ENCODE measurements around the gene CCDC7.
"Not testable (repeated sequence)": the region's sequence is repeated elsewhere in the genome, so short reads cannot be mapped to it uniquely, and the experiment has no call there.

The CCDC7 gene

GRCh38 chr10:32459051-32459698 lies 13.2 kb downstream of the CCDC7 start:
- DNase-seq: no peak

DNA sequence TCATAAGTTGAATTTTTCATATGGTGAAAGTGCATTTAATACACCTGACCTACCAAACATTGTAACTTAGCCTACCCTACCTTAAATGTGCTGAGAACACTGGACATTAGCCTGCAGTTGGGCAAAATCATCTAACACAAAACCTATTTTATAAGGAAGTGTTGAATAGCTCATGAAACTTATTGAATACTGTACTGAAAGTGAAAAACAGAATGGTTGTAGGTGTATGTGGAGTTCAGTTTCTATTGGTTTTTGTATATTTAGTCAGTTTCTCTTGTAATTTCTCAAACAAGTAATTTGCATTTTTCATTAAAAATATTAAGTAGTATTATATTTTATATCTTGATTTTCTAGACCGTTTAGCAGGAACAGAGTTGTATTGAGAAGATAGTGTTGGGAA lies 15.3 kb downstream of the CCDC7 start:
- no peak for DNase-seq

DNA sequence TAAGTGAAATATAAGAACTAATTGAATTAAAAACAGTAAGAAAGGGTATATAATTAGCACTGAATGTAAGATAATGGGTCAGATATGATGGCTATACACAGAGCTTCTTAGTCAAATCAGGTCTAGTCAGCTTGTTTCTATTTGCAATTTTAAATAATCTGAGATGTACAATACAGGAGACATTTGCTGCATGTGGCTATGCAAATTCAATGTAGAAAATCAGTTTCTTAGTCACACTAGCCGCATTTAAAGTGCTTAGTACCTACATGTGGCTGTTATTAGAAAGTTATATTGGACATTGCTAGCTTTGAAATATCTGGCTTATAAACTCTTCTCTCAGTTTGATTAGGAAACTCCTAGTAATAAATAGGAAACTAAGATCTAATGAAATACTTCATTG lies 25.3 kb downstream of the CCDC7 start:
- DNase-seq: no peak

- no peak for DNase-seq
These were observed 31.6 kb downstream of the CCDC7 start for GRCh38 chr10:32477499-32477898.

- DNase-seq: no peak
These were observed 35.7 kb downstream of the CCDC7 start for GRCh38 chr10:32481606-32482005.

DNA sequence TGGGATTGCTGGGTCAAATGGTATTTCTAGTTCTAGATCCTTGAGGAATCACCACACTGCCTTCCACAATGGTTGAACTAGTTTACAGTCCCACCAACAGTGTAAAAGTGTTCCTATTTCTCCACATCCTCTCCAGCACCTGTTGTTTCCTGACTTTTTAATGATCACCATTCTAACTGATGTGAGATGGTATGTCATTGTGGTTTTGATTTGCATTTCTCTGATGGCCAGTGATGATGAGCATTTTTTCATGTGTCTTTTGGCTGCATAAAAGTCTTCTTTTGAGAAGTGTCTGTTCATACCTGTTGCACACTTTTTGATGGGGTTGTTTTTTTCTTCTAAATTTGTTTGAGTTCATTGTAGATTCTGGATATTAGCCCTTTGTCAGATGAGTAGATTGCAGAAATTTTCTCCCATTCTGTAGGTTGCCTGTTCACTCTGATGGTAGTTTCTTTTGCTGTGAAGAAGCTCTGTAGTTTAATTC lies 37.1 kb downstream of the CCDC7 start:
- not testable (repeated sequence) for DNase-seq

DNA sequence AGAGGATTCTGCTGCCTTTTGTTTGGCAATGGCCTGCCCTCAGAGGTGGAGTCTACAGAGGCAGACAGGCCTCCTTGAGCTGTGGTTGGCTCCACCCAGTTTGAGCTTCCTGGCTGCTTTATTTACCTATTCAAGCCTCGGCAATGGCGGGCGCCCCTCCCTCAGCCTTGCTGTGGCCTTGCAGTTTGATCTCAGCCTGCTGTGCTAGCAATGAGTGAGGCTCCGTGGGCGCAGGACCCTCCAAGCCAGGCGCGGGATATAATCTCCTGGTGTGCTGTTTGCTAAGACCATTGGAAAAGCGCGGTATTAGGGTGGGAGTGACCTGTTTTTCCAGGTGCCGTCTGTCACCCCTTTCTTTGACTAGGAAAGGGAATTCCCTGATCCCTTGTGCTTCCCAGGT lies 42.1 kb downstream of the CCDC7 start:
- DNase-seq: not testable (repeated sequence)

GRCh38 chr10:32489158-32489557 lies 43.2 kb downstream of the CCDC7 start:
- no peak for DNase-seq

DNA sequence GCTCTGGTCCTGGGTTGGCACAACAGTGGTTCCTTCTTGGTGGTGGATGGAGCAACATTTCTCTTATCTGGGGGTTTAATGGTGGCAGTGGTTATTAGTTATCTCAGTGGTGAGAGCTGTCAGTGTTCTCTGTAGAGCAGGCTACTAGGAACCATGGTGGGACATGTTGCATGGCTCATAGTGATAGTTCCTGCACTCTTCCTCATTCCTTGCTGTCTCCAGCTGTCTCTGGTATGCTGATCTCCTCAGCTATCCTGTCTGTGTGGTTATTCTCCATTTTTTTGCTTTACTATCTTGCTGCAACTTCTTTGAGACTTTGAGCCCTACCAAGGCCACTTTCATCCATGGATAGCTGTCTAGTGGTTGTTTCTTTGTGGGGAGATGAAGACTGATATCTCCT lies 44.0 kb downstream of the CCDC7 start:
- no peak for DNase-seq

DNA sequence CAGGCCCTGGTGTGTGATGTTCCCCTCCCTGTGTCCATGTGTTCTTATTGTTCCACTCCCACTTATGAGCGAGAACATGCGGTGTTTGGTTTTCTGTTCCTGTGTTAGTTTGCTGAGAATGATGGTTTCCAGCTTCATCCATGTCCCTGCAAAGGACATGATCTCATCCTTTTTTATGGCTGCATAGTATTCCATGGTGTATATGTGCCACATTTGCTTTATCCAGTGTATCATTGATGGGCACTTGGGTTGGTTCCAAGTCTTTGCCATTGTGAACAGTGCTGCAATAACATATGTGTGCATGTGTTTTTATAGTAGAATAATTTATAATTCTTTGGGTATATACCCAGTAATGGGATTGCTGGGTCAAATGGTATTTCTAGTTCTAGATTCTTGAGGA lies 48.6 kb downstream of the CCDC7 start:
- DNase-seq: not testable (repeated sequence)

- not testable (repeated sequence) for DNase-seq
These were observed 54.2 kb downstream of the CCDC7 start for GRCh38 chr10:32500136-32500535.

- no peak for DNase-seq
These were observed 56.0 kb downstream of the CCDC7 start for GRCh38 chr10:32501906-32502305.

GRCh38 chr10:32505762-32506420 lies 60.0 kb downstream of the CCDC7 start:
- DNase-seq: not testable (repeated sequence)

- no peak for DNase-seq
These were observed 65.7 kb downstream of the CCDC7 start for GRCh38 chr10:32511599-32511998.

GRCh38 chr10:32516567-32517495 lies 70.9 kb downstream of the CCDC7 start:
- no peak for DNase-seq

DNA sequence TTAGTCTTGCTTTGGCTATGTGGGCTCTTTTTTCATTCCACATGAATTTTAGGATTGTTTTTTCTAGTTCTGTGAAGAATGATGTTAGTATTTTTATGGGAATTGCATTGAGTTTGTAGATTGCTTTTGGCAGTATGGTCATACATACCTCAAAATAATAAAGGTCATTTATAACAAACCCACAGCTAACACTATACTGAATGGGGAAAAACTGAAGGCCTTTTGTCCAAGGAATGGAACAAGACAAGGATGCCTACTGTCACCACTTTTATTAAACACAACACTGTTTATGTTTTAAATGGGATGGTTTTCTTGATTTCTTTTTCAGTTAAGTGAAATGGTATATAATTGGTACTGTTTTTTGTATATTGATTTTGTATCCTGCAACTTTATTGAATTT lies 84.3 kb downstream of the CCDC7 start:
- no peak for DNase-seq

DNA sequence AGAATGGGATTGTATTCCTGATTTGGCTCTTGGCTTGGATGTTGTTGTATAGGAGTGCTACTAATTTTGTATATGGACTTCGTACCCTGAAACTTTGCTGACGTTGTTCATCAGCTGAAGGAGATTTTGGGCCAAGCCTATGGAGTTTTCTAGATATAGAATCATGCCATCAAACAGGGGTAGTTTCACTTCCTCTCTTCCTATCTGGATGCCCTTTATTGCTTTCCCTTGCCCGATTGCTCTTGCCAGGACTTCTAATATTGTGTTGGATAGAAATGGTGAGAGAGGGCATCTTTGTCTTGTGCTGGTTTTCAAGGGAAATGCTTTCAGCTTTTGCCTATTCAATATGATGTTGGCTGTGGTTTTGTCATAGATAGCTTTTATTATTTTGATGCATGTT lies 92.3 kb downstream of the CCDC7 start:
- no peak for DNase-seq

- no peak for DNase-seq
These were observed 94.9 kb downstream of the CCDC7 start for GRCh38 chr10:32540691-32541470.

GRCh38 chr10:32548208-32548607 lies 102.3 kb downstream of the CCDC7 start:
- no peak for DNase-seq

DNA sequence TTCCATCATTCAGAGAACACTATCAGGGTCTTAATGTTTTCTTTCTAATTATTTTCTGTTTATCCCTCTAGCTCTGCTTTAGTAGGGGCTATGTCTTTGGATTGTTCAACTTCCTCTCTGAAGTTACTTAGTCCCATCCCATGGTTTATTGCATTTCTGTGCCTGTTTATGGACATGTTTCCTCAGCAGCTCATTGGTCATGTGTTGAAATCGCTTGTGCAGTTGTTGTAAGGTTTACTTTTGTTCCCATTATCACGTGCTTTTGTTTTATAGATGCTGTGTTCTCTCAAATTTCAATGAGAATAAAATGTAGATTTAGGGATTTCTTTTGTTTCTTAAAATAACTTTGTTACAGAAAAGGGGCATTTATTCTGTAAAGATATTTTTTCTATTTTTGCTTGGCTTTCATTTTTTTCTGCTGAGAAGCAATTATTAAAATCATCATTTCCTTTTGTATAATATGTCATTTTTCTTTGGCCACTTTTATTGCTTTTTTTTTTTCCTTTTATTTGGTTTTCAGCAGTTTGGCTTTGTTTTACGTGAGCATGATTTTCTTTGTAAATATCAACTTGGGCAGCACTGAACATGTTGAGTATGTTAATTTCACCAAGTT lies 110.9 kb downstream of the CCDC7 start:
- DNase-seq: no peak

- DNase-seq: not testable (repeated sequence)
These were observed 116.8 kb downstream of the CCDC7 start for GRCh38 chr10:32562695-32563094.

DNA sequence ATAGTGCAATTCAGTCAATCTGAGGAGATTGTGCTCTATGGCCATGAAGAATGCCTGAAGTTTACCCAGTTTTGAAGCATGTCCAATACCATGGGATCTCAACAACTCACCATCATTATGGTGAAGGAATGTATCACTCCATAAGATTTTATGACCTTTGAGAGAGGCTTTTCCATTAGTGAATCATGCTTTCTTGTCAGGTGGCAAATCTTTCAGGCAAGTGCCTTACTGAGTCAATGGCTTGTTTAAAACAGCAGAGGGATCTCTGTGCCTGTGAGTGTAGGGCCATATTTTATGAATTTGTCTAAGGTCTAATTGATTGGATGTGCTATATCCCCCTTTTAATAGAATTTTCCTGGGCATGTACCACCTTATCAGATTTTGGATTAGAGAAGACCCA lies 131.5 kb downstream of the CCDC7 start:
- no peak for DNase-seq
